HepG2 (cell line): ENCODE measurements around the gene TMEM9. TPM values are rescaled to one million over a fixed set of nuclear protein-coding genes. Genes with fewer than 3 reads are reported as not detected.

Experiments
- ATF3 ChIP-seq: sonication (generic); formaldehyde crosslinking; IDR thresholded peaks from 2 replicates; pipeline ENCODE4 v1.4.0; 2020; ENCODE audit warnings: missing genetic modification reagents
- ATM ChIP-seq: fragments of 450-650 bp; IDR thresholded peaks from 2 replicates; pipeline ENCODE4 v1.7.1; 2017; ENCODE audit warnings: mild to moderate bottlenecking, borderline replicate concordance
- CAMTA2 ChIP-seq: sonication (generic); formaldehyde crosslinking; IDR thresholded peaks from 2 replicates; pipeline ENCODE4 v1.4.0; 2020; ENCODE audit warnings: mild to moderate bottlenecking, missing genetic modification reagents, borderline replicate concordance
- CC2D1A ChIP-seq: sonication (generic); formaldehyde crosslinking; IDR thresholded peaks from 2 replicates; pipeline ENCODE4 v1.8.1; 2023; ENCODE audit warnings: mild to moderate bottlenecking, missing genetic modification reagents
- GTF2F1 ChIP-seq: fragments of 150-350 bp; IDR thresholded peaks from 2 replicates; pipeline ENCODE4 v1.6.1; 2014; ENCODE audit warnings: low read length
- HCFC1 ChIP-seq: fragments of 150-350 bp; IDR thresholded peaks from 2 replicates; pipeline ENCODE4 v1.6.1; 2014; ENCODE audit warnings: low read depth, low read length
- HIVEP1 ChIP-seq: sonication (generic); formaldehyde crosslinking; IDR thresholded peaks from 2 replicates; pipeline ENCODE4 v1.4.0; 2020; ENCODE audit warnings: mild to moderate bottlenecking, missing genetic modification reagents
- JUN ChIP-seq: sonication (generic); formaldehyde crosslinking; IDR thresholded peaks from 2 replicates; pipeline ENCODE4 v1.4.0; 2020; ENCODE audit warnings: mild to moderate bottlenecking, missing genetic modification reagents
- MLXIP ChIP-seq: sonication (generic); formaldehyde crosslinking; IDR thresholded peaks from 2 replicates; pipeline ENCODE4 v1.9.0; 2021; ENCODE audit warnings: missing genetic modification reagents, borderline replicate concordance
- NFKBIZ ChIP-seq: IDR thresholded peaks from 2 replicates; pipeline ENCODE4 v1.6.1; 2018; ENCODE audit warnings: missing genetic modification reagents, missing compliant biosample characterization
- RERE ChIP-seq: IDR thresholded peaks from 2 replicates; pipeline ENCODE4 v1.6.1; 2016; ENCODE audit warnings: low read depth, missing genetic modification reagents, missing compliant biosample characterization
- RFX5 ChIP-seq: IDR thresholded peaks from 2 replicates; pipeline ENCODE4 v1.6.1; 2011; ENCODE audit warnings: low read depth, low read length, improper control_type of control experiment
- SNRNP70 ChIP-seq: fragments of 200-400 bp; formaldehyde crosslinking; IDR thresholded peaks from 2 replicates; pipeline ENCODE4 v1.6.1; 2017; ENCODE audit warnings: mild to moderate bottlenecking, low read depth, low read length, moderate library complexity
- SOX5 ChIP-seq: IDR thresholded peaks from 2 replicates; pipeline ENCODE4 v1.6.1; 2016; ENCODE audit warnings: borderline replicate concordance
- TBX2 ChIP-seq: sonication (generic); formaldehyde crosslinking; IDR thresholded peaks from 2 replicates; pipeline ENCODE4 v1.5.0; 2020; ENCODE audit warnings: missing genetic modification reagents, mild to moderate bottlenecking, borderline replicate concordance
- TBX3 ChIP-seq: fragments of 450-650 bp; IDR thresholded peaks from 2 replicates; pipeline ENCODE4 v1.6.1; 2017; ENCODE audit warnings: antibody characterized with exemption, mild to moderate bottlenecking, inconsistent platforms, borderline replicate concordance
- TFE3 ChIP-seq: IDR thresholded peaks from 2 replicates; pipeline ENCODE4 v1.6.1; 2016
- ZNF136 ChIP-seq: sonication (generic); formaldehyde crosslinking; IDR thresholded peaks from 2 replicates; pipeline ENCODE4 v1.8.1; 2022; ENCODE audit warnings: low read depth, mild to moderate bottlenecking, moderate library complexity, missing genetic modification reagents
- ZNF160 ChIP-seq: sonication (generic); formaldehyde crosslinking; IDR thresholded peaks from 2 replicates; pipeline ENCODE4 v1.8.0; 2022; ENCODE audit warnings: mild to moderate bottlenecking, inconsistent platforms, missing genetic modification reagents
- ZNF329 ChIP-seq: sonication (generic); formaldehyde crosslinking; IDR thresholded peaks from 2 replicates; pipeline ENCODE4 v1.9.0; 2021; ENCODE audit warnings: low read depth, mild to moderate bottlenecking, missing genetic modification reagents
- ZNF790 ChIP-seq: sonication (generic); formaldehyde crosslinking; IDR thresholded peaks from 2 replicates; pipeline ENCODE4 v1.8.0; 2022; ENCODE audit warnings: missing genetic modification reagents, mild to moderate bottlenecking, borderline replicate concordance
- polyA plus RNA-seq, 8 experiments: library from polyadenylated mRNA; depleted of rRNA in 3 of 8; stranded (reverse) in 7 of 8; unstranded in 1 of 8; fragments of >200 nt; fragmentation: Illumina TruSeq in 4 of 8; extraction: Trizol in 4 of 8; gene quantifications; 2 replicates each; pipeline versions ENCODE4 v1.2.1 to v1.2.3, GENCODE V29; 2011 to 2016; ENCODE audit warnings: low read depth in 4 of 8, missing spikeins in 1 of 8, mixed read lengths in 1 of 8; ENCODE audit not compliant: insufficient read depth in 1 of 8
- total RNA-seq, 5 experiments: library from RNA; depleted of rRNA; stranded (reverse); fragments of >200 nt; fragmentation: Illumina TruSeq; extraction: Trizol; gene quantifications; 2 replicates each; pipeline ENCODE4 v1.2.3, GENCODE V29; 2016; ENCODE audit warnings: low read depth in 1 of 5

Gene TMEM9
- total and polyA plus RNA-seq, 2 of the 13 experiments (the other 11 are each of a cell fraction or from before 2014, with no cell fraction given): 60.9 to 102 TPM

- peak; percentile 89 for TF ChIP-seq SOX5 (CRISPR knock-in tag)
- no peak for TF ChIP-seq ZNF329 (CRISPR knock-in tag)
- TF ChIP-seq JUN: peak; percentile 66
- TF ChIP-seq ZNF160: 0 out of 2 replicates have a peak, but pooled peaks have one; percentile 64
- TF ChIP-seq ZNF136: peak; percentile 10; the same call in 1 of the 2 replicates
- peak; percentile 93 for TF ChIP-seq TBX3
- peak; percentile 89 for TF ChIP-seq ATF3 (CRISPR knock-in tag)
- TF ChIP-seq ATM: no peak
- 0 out of 2 replicates have a peak, but pooled peaks have one; percentile 30 for TF ChIP-seq MLXIP (CRISPR knock-in tag)
- TF ChIP-seq SNRNP70: no peak
- peak; percentile 66; the same call in 1 of the 2 replicates for TF ChIP-seq TFE3 (CRISPR knock-in tag)
- no peak for TF ChIP-seq ZNF790
- TF ChIP-seq CC2D1A (CRISPR knock-in tag): no peak
- TF ChIP-seq HCFC1: no peak
- 0 out of 2 replicates have a peak, but pooled peaks have one; percentile 43 for TF ChIP-seq GTF2F1
- TF ChIP-seq HIVEP1 (CRISPR knock-in tag): peak; percentile 89
- 0 out of 2 replicates have a peak, but pooled peaks have one; percentile 74 for TF ChIP-seq NFKBIZ
- TF ChIP-seq RFX5: 0 out of 2 replicates have a peak, but pooled peaks have one; percentile 35
- TF ChIP-seq CAMTA2: no peak
- peak; percentile 91 for TF ChIP-seq RERE (CRISPR knock-in tag)
- peak; percentile 98 for TF ChIP-seq TBX2 (CRISPR knock-in tag)
Measured at GRCh38 chr1:201170533-201171062, 16.3 kb upstream of the TMEM9 start (continued).
